HUDEP-2 (cell line): ENCODE measurements around the gene DPY19L3.
A peak's percentile ranks its signal among the peaks of the same experiment; 100 is the strongest.
"Not testable (repeated sequence)": the region's sequence is repeated elsewhere in the genome, so short reads cannot be mapped to it uniquely, and the experiment has no call there.

Experiments
- DNase-seq, 76 experiments: peaks; one replicate each; lab custom pipeline; 2025; ENCODE audit not compliant: unreplicated experiment in 76 of 76; lab: John Stamatoyannopoulos, UW

Gene DPY19L3

GRCh38 chr19:32388393-32388855 lies 17.1 kb upstream of the DPY19L3 start:
- no peak for DNase-seq

DNA sequence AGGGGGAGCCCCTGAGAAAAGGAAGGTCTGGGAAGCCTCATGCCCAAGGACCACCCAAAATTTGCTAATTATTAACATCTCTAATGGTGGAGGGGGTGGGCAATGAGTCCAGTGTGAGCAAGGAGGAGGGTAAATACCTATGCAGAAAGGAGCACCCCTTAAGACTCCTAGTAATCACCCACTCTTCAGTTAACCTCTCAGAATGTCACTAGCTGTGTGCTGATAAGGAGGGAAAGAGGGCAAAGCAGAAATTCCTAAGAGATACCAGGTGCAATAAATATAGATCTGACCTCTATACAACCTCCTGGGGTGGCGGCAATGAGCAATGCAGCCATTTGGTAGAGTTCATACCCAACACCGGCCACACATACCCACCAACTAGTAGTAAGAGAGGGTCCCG lies 12.7 kb upstream of the DPY19L3 start:
- DNase-seq = no peak

DNA sequence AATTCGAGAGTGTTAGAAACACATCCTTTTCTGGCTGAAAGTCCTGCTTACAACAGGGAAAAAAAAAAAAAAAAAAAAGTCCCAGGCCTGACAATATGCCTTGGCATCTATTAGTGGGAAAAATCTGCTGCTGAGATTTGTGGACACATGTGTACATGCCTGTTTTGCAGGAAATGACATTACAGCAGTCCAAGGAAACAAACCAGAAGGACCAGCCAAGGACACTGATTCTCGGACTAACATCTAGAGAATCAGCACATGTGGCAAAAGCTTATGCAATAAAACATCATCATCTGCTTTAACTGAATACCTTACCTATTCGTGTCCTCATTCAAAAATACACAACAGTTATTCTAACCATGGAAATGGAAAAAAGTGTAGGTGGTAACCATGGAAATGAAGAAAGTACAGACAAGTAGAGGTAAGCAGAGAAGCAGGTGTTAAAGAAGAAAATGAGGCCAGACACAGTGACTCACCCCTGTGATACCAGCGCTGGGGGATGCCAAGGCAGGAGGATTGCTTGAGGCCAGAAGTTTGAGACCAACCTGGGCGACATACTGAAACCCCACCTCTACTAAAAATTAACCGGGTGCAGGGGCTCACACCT lies 9.4 kb upstream of the DPY19L3 start:
- DNase-seq = no peak

GRCh38 chr19:32397671-32398101 lies 7.9 kb upstream of the DPY19L3 start:
- no peak for DNase-seq

DNA sequence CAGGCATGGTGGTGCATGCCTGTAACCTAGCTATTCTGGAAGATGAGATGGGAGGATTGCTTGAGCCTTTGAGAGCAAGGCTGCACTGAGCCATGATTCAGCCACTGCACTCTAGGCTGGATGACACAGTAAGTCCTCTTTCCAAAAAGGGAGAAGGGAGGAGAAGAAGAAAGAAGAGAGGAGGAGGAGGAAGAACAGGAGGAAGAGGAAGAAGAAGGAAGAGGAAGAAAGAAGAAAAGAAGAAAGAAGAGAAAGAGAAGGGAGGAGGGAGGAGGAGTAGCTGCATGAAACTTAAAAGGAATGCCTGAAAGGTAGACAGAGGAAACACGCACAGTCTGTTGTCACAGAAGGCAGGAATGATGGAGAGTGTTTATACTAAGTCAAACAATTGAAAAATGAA lies 3.6 kb upstream of the DPY19L3 start:
- DNase-seq = no peak

- DNase-seq = peak in 2 of 76 experiments; percentile 11 to 19
Observed at GRCh38 chr19:32403291-32403995, 2.1 kb upstream of the DPY19L3 start.

GRCh38 chr19:32404213-32404932 lies 1.2 kb upstream of the DPY19L3 start:
- DNase-seq = no peak

DNA sequence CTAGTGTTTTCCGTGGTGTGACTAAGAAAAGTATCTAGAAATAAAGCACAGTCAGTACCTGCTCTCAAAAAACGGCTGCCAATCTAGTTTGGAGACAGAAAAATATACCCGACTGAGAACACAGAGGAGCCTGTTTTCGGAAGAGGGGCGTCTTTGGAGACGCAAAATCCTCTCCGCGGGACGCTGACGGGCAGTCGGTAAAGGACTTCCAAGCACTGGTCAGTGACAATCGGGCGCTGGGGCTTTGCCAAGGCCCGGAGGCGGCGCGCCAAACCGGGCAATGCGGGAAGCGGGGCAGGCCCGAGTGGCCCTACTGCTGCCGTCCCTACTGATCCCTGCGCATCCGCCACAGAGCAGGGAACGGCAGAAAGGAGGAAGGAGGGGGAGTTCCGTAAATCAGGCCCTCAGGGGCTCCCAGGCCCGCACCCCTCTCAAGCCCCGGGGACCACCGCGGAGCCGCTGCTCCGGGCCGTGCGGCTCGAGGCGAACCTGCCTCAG lies 588 bp upstream of the DPY19L3 start:
- peak in 25 of 76 experiments; percentile 11 to 74 (median 45) for DNase-seq

- no peak for DNase-seq
Observed at GRCh38 chr19:32406161-32407003, 812 bp downstream of the DPY19L3 start.

DNA sequence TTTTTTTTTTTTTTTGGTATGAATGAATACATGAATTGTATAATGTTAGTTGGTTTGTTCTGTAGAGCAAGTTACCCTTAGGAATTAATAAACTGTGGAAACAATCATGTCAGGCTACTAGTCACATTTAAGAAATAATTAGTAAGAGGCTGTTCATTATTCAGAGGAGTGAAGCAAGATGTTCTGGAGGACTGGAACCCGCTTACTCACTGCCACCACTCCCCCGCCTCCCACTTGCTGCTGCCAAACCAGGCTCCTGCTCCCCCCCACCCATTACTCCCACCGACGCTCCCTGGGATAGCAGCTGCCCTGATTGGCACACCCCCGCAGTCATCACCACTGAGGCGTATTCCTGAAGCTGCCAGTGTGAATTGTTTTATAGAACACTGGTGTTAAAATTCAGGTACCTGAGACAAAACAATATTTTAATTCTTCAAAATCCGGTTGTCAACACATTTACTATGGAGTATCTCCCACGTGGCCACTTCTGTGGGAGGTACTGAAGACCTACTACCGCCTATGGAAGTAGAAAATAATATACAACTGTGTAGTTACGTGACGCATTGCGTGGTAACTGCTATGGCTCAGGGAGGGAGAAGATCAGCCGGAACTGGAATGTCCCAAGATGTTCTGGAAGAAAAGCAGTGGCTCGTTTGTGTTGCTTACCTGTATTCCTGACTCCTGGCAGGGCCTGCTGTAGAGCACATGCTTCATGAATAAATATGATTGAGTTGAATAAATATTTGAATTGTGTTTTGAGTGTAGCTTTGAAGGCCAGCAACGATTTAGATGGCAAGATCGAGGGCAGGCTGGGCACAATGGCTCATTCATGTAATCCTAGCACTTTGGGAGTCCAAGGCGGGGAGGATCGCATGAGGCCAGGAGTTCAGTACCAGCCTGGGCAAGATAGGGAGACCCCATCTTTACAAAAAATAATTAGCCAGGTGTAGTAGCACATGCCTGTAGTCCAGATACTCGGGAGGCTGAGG lies 1.7 kb downstream of the DPY19L3 start:
- peak in 30 of 76 experiments; percentile 4 to 46 (median 24) for DNase-seq

DNA sequence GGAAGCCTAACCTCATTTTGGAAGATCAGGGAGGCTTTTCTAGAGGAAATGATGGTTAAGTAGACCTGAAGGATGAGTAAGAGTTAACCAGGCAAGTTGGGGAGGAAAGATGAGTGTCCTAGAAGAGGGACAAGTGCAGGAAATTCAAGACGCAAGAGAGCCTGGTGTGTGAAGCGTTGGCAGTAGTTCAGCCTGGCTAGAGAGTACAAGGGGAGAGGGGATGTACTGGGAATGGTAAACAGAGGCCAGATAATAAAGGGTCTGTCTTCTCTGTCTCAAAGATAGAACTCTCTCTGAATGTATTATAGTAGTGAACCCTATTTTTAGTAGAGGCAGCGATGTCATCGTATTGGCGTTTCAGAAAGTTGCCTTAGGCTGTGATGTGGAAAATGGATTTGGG lies 9.7 kb downstream of the DPY19L3 start:
- no peak for DNase-seq

- no peak for DNase-seq
Observed at GRCh38 chr19:32415669-32416068, 10.1 kb downstream of the DPY19L3 start.

DNA sequence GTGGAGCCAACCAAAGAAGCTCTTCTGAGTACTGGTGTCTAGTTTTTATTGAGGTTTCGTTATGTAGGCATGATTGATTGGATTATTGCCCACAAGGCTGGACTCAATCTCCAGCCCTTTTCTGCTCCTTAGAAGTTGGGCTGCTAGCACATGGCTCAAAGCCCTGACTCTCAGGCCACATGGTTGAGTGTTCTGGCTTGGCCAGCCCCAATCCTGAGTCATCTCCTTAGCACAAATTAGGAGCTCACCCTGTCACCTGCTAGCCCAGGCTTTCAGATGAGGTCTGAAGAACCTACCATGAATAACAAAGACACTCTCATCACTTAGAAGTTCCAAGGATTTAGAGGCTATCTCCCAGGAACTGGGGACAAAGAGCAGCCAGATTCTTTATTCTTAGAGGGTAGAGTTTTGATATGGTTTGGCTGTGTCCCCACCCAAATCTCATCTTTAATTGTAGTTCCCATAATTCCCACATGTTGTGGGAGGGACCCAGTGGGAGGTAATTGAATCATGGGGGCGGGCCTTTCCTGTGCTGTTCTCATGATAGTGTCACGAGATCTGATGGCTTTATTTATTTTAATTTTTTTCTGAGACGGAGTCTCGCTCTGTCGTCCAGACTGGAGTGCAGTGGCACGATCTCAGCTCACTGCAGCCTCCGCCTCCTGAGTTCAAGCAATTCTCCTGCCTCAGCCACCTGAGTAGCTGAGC lies 11.3 kb downstream of the DPY19L3 start:
- DNase-seq = no peak

DNA sequence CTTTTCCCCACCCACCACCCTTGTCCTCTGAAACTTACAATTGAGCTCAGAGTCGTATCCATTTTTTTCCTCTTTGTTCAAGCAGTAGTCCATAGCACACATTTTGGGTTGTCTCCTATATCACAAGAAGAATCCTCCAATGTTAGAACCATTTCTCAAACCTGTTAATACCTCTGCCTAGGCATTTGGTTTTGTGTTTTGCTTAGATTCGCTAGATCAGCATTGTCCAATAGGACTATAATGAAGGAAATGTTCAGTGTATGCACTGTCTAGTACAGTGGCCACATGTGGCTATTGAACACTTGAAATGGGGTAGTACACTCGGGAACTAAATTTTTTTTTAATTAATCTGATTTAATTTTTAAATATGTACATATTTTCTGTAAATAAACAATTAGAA lies 12.6 kb downstream of the DPY19L3 start:
- no peak for DNase-seq

GRCh38 chr19:32421589-32422361 lies 16.2 kb downstream of the DPY19L3 start:
- DNase-seq = peak in 72 of 76 experiments; percentile 21 to 83 (median 64)

- no peak for DNase-seq
Observed at GRCh38 chr19:32422435-32422834, 16.9 kb downstream of the DPY19L3 start.

GRCh38 chr19:32423944-32424343 lies 18.4 kb downstream of the DPY19L3 start:
- not testable (repeated sequence) for DNase-seq

DNA sequence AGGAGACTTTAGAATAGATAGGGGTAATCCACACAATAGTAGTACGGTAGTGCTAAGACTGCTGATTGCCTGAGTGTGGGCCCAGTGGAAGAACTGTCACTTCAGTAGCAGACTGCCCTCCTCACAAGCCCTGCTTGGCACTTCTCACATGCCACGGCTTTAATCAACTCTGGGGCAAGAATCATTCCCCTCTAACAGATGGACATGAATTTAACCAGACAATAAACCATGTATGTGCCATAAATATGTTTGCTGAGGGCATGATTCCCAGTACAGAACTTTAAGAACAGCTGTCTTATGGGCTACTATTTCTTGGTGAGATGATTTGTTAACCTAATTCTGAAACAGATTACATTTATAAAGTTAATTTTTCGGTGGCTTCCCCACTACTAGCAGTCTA lies 22.0 kb downstream of the DPY19L3 start:
- DNase-seq = no peak
